Measurements from ENCODE around the gene RGPD3. TPM values are rescaled to one million over a fixed set of nuclear protein-coding genes. Genes with fewer than 3 reads are reported as not detected.
"Not testable (repeated sequence)": the region's sequence is repeated elsewhere in the genome, so short reads cannot be mapped to it uniquely, and the experiment has no call there.

RGPD3 gene
- total and polyA plus RNA-seq, 2 experiments from 2014 or later, result 0.08 to 0.43 TPM

DNA sequence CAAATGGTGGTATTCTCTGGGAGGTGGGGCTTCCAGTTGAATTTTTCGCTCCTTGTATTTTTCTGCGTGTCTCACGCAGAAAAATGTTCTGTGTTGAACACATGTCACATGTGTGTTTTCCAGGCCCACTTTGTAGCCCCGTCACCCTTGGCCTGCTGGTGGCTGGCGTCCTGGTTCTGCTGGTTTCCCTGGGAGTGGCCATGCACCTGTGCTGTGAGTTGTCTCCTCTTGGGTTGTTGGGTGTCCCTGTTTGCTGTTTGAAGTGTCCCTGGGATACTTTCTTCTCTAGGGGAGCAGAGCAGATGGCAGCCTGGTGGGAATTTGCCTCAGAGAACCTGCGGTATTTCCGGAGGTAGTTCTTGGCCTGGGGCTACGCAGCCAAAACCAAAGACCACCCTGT lies 34.1 kb upstream of the RGPD3 start:
- H3K9me3 ChIP-seq (ENCODE audit: low read depth); H3K4me2 ChIP-seq (ENCODE audit: unreplicated experiment); H3K9ac ChIP-seq; in situ Hi-C loops (cut with MboI); H3K4me1 ChIP-seq (ENCODE audit: insufficient read depth); H4K20me1 ChIP-seq (ENCODE audit: insufficient read depth); H2AFZ ChIP-seq; H3K27me3 ChIP-seq (replicated peaks; ENCODE audit: insufficient read depth); H3K79me2 ChIP-seq (ENCODE audit: insufficient read depth); H3F3A ChIP-seq (ENCODE audit: insufficient read depth); H3K4me3 ChIP-seq; DNase-seq; H3K9me2 ChIP-seq (ENCODE audit: insufficient read depth); H3K27ac ChIP-seq; H3K36me3 ChIP-seq (ENCODE audit: low read depth): not testable (repeated sequence)
- WGBS, 2 experiments (ENCODE audit: low coverage in 1 of 2, low lambda C conversion rate in 2 of 2, missing lambda C conversion rate in 2 of 2), result 64 to 65% methylated on average over 8 of the region's 8 CpGs

DNA sequence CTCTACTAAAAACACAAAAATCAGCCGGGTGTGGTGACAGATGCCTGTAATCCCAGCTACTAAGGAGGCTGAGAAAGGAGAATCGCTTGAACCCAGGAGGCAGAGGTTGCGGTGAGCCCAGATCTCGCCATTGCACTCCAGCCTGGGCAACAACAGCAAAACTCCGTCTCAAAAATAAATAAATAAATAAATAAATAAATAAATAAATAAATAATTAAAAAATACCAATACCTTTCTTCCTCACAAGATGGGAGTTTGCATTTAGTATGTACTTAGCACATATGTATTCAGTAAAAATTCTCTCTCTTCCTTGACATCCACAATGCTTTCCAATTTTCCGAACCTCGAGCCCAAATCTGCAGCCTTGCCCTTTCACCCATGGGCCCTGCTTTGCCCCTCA lies 32.1 kb upstream of the RGPD3 start:
- H3K4me1 ChIP-seq (ENCODE audit: insufficient read depth); H3K4me2 ChIP-seq (ENCODE audit: unreplicated experiment); H3K27ac ChIP-seq; H3K36me3 ChIP-seq (ENCODE audit: low read depth); H3K9me2 ChIP-seq (ENCODE audit: insufficient read depth); H3K27me3 ChIP-seq (replicated peaks; ENCODE audit: insufficient read depth); DNase-seq; H3K79me2 ChIP-seq (ENCODE audit: insufficient read depth); H3K4me3 ChIP-seq; in situ Hi-C loops (cut with MboI); H3K9ac ChIP-seq; H3K9me3 ChIP-seq (ENCODE audit: low read depth); H4K20me1 ChIP-seq (ENCODE audit: insufficient read depth); H3F3A ChIP-seq (ENCODE audit: insufficient read depth); H2AFZ ChIP-seq: not testable (repeated sequence)
- 73 to 79% methylated on average over 6 of the region's 7 CpGs for WGBS, 2 experiments (ENCODE audit: low coverage in 1 of 2, low lambda C conversion rate in 2 of 2, missing lambda C conversion rate in 2 of 2)

DNA sequence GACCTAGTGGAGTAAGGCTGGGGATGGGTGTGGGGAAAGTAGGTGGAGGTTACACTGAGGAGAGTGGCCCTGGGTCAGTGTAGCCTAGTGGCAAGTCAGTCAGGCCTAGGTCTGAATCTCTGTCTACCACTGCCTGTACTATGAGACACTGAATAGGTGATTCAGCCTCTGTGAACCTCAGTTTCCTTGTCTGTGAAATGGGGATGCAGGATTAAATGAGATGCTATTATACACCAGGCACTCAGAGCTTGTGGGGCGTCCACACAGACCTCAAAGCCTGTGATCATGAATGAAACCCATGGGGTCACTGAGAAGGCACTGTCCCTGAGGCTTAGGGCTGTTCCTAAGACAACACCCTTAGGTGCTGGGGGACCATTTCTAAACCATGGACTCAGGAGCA lies 30.3 kb upstream of the RGPD3 start:
- H3K4me1 ChIP-seq (ENCODE audit: insufficient read depth); H3K4me2 ChIP-seq (ENCODE audit: unreplicated experiment); H3K36me3 ChIP-seq (ENCODE audit: low read depth); H3K9ac ChIP-seq; H2AFZ ChIP-seq; H3K27me3 ChIP-seq (replicated peaks; ENCODE audit: insufficient read depth); H3K9me3 ChIP-seq (ENCODE audit: low read depth); H3K4me3 ChIP-seq; in situ Hi-C loops (cut with MboI); H3F3A ChIP-seq (ENCODE audit: insufficient read depth); H4K20me1 ChIP-seq (ENCODE audit: insufficient read depth); DNase-seq; H3K79me2 ChIP-seq (ENCODE audit: insufficient read depth); H3K27ac ChIP-seq; H3K9me2 ChIP-seq (ENCODE audit: insufficient read depth): not testable (repeated sequence)
- WGBS, 2 experiments (ENCODE audit: low coverage in 1 of 2, low lambda C conversion rate in 2 of 2, missing lambda C conversion rate in 2 of 2), result 0 to 6% methylated on average over 1 of the region's 1 CpG

- DNase-seq; H3K4me3 ChIP-seq; H3K36me3 ChIP-seq (ENCODE audit: low read depth); H3K9me3 ChIP-seq (ENCODE audit: low read depth); in situ Hi-C loops (cut with MboI); H4K20me1 ChIP-seq (ENCODE audit: insufficient read depth); H3F3A ChIP-seq (ENCODE audit: insufficient read depth); H3K9ac ChIP-seq; H3K4me2 ChIP-seq (ENCODE audit: unreplicated experiment); H3K27me3 ChIP-seq (replicated peaks; ENCODE audit: insufficient read depth); H3K9me2 ChIP-seq (ENCODE audit: insufficient read depth); H2AFZ ChIP-seq; H3K79me2 ChIP-seq (ENCODE audit: insufficient read depth); H3K27ac ChIP-seq; H3K4me1 ChIP-seq (ENCODE audit: insufficient read depth): not testable (repeated sequence)
- 24 to 35% methylated on average over 6 of the region's 6 CpGs for WGBS, 2 experiments (ENCODE audit: low coverage in 1 of 2, low lambda C conversion rate in 2 of 2, missing lambda C conversion rate in 2 of 2)
These were observed 24.7 kb upstream of the RGPD3 start for GRCh38 chr2:106492913-106493312.

DNA sequence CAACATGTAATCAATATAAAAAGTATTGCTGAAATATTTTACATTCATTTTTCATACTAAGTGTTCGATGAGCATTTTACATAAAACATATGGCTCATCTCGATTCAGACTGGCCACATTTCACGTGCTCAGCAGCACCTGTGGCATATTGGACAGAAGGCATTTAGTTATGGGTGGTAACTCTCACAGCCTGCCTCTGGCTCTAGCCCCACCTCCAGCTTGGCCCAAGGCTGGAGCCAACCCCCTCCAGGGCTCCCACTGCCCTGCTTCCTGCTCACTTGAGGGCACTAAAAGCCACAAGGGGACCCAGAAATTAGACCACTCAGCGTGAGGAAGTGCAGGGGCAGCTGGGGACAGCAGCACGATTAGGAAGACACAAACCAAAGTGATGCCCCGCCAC lies 24.2 kb upstream of the RGPD3 start:
- WGBS, 2 experiments (ENCODE audit: low coverage in 1 of 2, low lambda C conversion rate in 2 of 2, missing lambda C conversion rate in 2 of 2), result 42 to 57% methylated on average over 4 to 6 of the region's 6 CpGs
- H3K9me3 ChIP-seq (ENCODE audit: low read depth); H3K9ac ChIP-seq; H3K36me3 ChIP-seq (ENCODE audit: low read depth); H3K79me2 ChIP-seq (ENCODE audit: insufficient read depth); H3F3A ChIP-seq (ENCODE audit: insufficient read depth); H4K20me1 ChIP-seq (ENCODE audit: insufficient read depth); H3K9me2 ChIP-seq (ENCODE audit: insufficient read depth); H3K27ac ChIP-seq; H2AFZ ChIP-seq; in situ Hi-C loops (cut with MboI); H3K4me3 ChIP-seq; H3K27me3 ChIP-seq (replicated peaks; ENCODE audit: insufficient read depth); DNase-seq; H3K4me1 ChIP-seq (ENCODE audit: insufficient read depth); H3K4me2 ChIP-seq (ENCODE audit: unreplicated experiment): not testable (repeated sequence)

GRCh38 chr2:106489701-106490100 lies 21.5 kb upstream of the RGPD3 start:
- DNase-seq; in situ Hi-C loops (cut with MboI); H3K27ac ChIP-seq; H3K4me1 ChIP-seq (ENCODE audit: insufficient read depth); H3K9me2 ChIP-seq (ENCODE audit: insufficient read depth); H3K36me3 ChIP-seq (ENCODE audit: low read depth); H4K20me1 ChIP-seq (ENCODE audit: insufficient read depth); H3K27me3 ChIP-seq (replicated peaks; ENCODE audit: insufficient read depth); H3K4me3 ChIP-seq; H3K79me2 ChIP-seq (ENCODE audit: insufficient read depth); H3F3A ChIP-seq (ENCODE audit: insufficient read depth); H3K9ac ChIP-seq; H3K9me3 ChIP-seq (ENCODE audit: low read depth); H2AFZ ChIP-seq; H3K4me2 ChIP-seq (ENCODE audit: unreplicated experiment): not testable (repeated sequence)
- 28 to 39% methylated on average over 6 of the region's 6 CpGs for WGBS, 2 experiments (ENCODE audit: low coverage in 1 of 2, low lambda C conversion rate in 2 of 2, missing lambda C conversion rate in 2 of 2)

GRCh38 chr2:106487386-106488191 lies 19.4 kb upstream of the RGPD3 start:
- H3K4me3 ChIP-seq; H3K4me1 ChIP-seq (ENCODE audit: insufficient read depth); H3K9me2 ChIP-seq (ENCODE audit: insufficient read depth); H3K27me3 ChIP-seq (replicated peaks; ENCODE audit: insufficient read depth); in situ Hi-C loops (cut with MboI); H3K27ac ChIP-seq; H2AFZ ChIP-seq; H3K36me3 ChIP-seq (ENCODE audit: low read depth); H3K4me2 ChIP-seq (ENCODE audit: unreplicated experiment); H3K9ac ChIP-seq; H3K9me3 ChIP-seq (ENCODE audit: low read depth); H4K20me1 ChIP-seq (ENCODE audit: insufficient read depth); H3F3A ChIP-seq (ENCODE audit: insufficient read depth); DNase-seq; H3K79me2 ChIP-seq (ENCODE audit: insufficient read depth): not testable (repeated sequence)
- 21 to 23% methylated on average over 23 to 34 of the region's 44 CpGs for WGBS, 2 experiments (ENCODE audit: low coverage in 1 of 2, low lambda C conversion rate in 2 of 2, missing lambda C conversion rate in 2 of 2)

Measured in GM23248 (cell line).